Ecto neural progenitor cell (in vitro differentiated cells): ENCODE measurements around the gene ACAA1.
"Not testable (repeated sequence)": the region's sequence is repeated elsewhere in the genome, so short reads cannot be mapped to it uniquely, and the experiment has no call there.

Experiments used
- DNase-seq: peaks from one replicate; pipeline ENCODE4 v3.0.0-alpha.2; 2018; ENCODE audit warnings: low spot score

Gene ACAA1

GRCh38 chr3:38136777-38137614 lies at the start of gene ACAA1:
Gene ACAA1, minus strand, starts transcription at chr3:38137127. Its CDS starts 92 bp downstream, at chr3:38137035.
- peak; percentile 99 for DNase-seq

- no peak for DNase-seq
These were observed 40.3 kb upstream of the ACAA1 start for GRCh38 chr3:38177181-38177580.

GRCh38 chr3:38173834-38174418 lies 37.0 kb upstream of the ACAA1 start:
- DNase-seq = no peak

GRCh38 chr3:38171622-38172021 lies 34.7 kb upstream of the ACAA1 start:
- no peak for DNase-seq

- no peak for DNase-seq
These were observed 33.8 kb upstream of the ACAA1 start for GRCh38 chr3:38170722-38171121.

GRCh38 chr3:38169027-38169317 lies 32.0 kb upstream of the ACAA1 start:
- DNase-seq = no peak

GRCh38 chr3:38168151-38169026 lies 31.5 kb upstream of the ACAA1 start:
- DNase-seq = no peak

GRCh38 chr3:38167591-38167990 lies 30.7 kb upstream of the ACAA1 start:
- no peak for DNase-seq

GRCh38 chr3:38165722-38166387 lies 28.9 kb upstream of the ACAA1 start:
- DNase-seq = no peak

- peak; percentile 97 for DNase-seq
These were observed 28.2 kb upstream of the ACAA1 start, which contains the start of gene OXSR1 for GRCh38 chr3:38164952-38165721. Gene OXSR1, plus strand, starts transcription at chr3:38165537. Its CDS starts 340 bp downstream, at chr3:38165877.

GRCh38 chr3:38164643-38164951 lies 27.7 kb upstream of the ACAA1 start:
- no peak for DNase-seq

- no peak for DNase-seq
These were observed 27.1 kb upstream of the ACAA1 start for GRCh38 chr3:38163841-38164642.

- DNase-seq = no peak
These were observed 26.4 kb upstream of the ACAA1 start for GRCh38 chr3:38163117-38163840.

GRCh38 chr3:38160704-38161103 lies 23.8 kb upstream of the ACAA1 start:
- DNase-seq = not testable (repeated sequence)

- DNase-seq = no peak
These were observed 21.5 kb upstream of the ACAA1 start for GRCh38 chr3:38158472-38158871.

GRCh38 chr3:38157595-38157994 lies 20.7 kb upstream of the ACAA1 start:
- DNase-seq = no peak

GRCh38 chr3:38157117-38157516 lies 20.2 kb upstream of the ACAA1 start:
- no peak for DNase-seq

GRCh38 chr3:38155825-38156224 lies 18.9 kb upstream of the ACAA1 start:
- DNase-seq = no peak

GRCh38 chr3:38154625-38155255 lies 17.8 kb upstream of the ACAA1 start:
- DNase-seq = peak; percentile 19
